K562 (cell line): ENCODE measurements around the gene SLCO2B1. TPM values are rescaled to one million over a fixed set of nuclear protein-coding genes. Genes with fewer than 3 reads are reported as not detected.

Source experiments
- ATAC-seq: fragments of 200-7000 bp; cut with Tn5 transposase; 3 replicates; pipeline ENCODE4 v1.9.1; 2020; ENCODE audit warnings: moderate library complexity
- BruUV-seq: library from RNA; stranded (reverse); fragments of 400-500 nt; replicated peaks from 2 replicates; lab custom pipeline; 2021; lab: Mats Ljungman, UMichigan
- CTCF ChIA-PET: fragments of 300-600 bp; formaldehyde crosslinking; extraction: SDS; loops from one replicate; lab custom pipeline; 2021; ENCODE audit warnings: low intra/inter-chr PET ratio; lab: Yijun Ruan, JAX
- POLR2A ChIA-PET: fragments of 300-600, 350-650 bp; sonication (Branson Sonifier 250); formaldehyde crosslinking; extraction: SDS; loops from one replicate; lab custom pipeline; 2021; ENCODE audit warnings: antibody characterized with exemption, inconsistent platforms; lab: Yijun Ruan, JAX
- DNase-seq, 4 experiments: peaks; one replicate each; pipeline versions ENCODE4 v3.0.0 to v3.0.0-alpha.2; 2011 to 2018; ENCODE audit warnings: low spot score in 3 of 4, mixed read lengths in 3 of 4; ENCODE audit errors: extremely low read depth in 1 of 4
- FAIRE-seq: peaks from 2 replicates; lab custom pipeline; 2011; peaks lifted over from hg19 to GRCh38; lab: Jason Lieb, UNC
- H2AFZ ChIP-seq: 2 replicates; pipeline ENCODE4 v1.6.0; 2011; ENCODE audit warnings: low read depth, low read length, control low read depth, inconsistent platforms
- H3K27ac ChIP-seq: fragments of 200-600 bp; 3 replicates; pipeline ENCODE4 v1.8.0; 2011; ENCODE audit warnings: low read depth, mild to moderate bottlenecking, control low read depth, inconsistent platforms, low read length, moderate library complexity, mixed read lengths; ENCODE audit errors: extremely low read depth
- H3K27me3 ChIP-seq, 2 experiments: fragments of 300-600 bp in 1 of 2; 2 replicates in 1 of 2; 3 replicates in 1 of 2; pipeline versions ENCODE4 v1.6.0 to v1.8.0; 2011; ENCODE audit warnings: inconsistent platforms in 2 of 2, low read length in 2 of 2, mild to moderate bottlenecking in 1 of 2, mixed read lengths in 1 of 2, moderate library complexity in 1 of 2; ENCODE audit not compliant: control insufficient read depth in 2 of 2, insufficient read depth in 2 of 2
- H3K36me3 ChIP-seq: fragments of 300-600 bp; 3 replicates; pipeline ENCODE4 v1.8.0; 2011; ENCODE audit warnings: mild to moderate bottlenecking, low read length, inconsistent platforms; ENCODE audit not compliant: control insufficient read depth, insufficient read depth
- H3K4me1 ChIP-seq, 2 experiments: fragments of 200-600 bp in 1 of 2; replicated peaks in 1 of 2; 2 replicates in 1 of 2; 3 replicates in 1 of 2; pipeline versions ENCODE4 v1.5.1 to v1.8.0; 2011; ENCODE audit warnings: inconsistent platforms in 2 of 2, low read length in 2 of 2, mild to moderate bottlenecking in 1 of 2, mixed read lengths in 1 of 2, moderate library complexity in 1 of 2; ENCODE audit not compliant: control insufficient read depth in 2 of 2, insufficient read depth in 2 of 2
- H3K4me2 ChIP-seq: 2 replicates; pipeline ENCODE4 v1.6.1; 2011; ENCODE audit warnings: low read length, control low read depth, inconsistent platforms, mixed read lengths; ENCODE audit not compliant: insufficient read depth
- H3K4me3 ChIP-seq: fragments of 200-600 bp; sonication (generic), shearing (Covaris generic); 2 replicates; pipeline ENCODE4 v1.5.1; 2016; ENCODE audit warnings: control low read depth, inconsistent platforms
- H3K79me2 ChIP-seq: fragments of 200-600 bp; 3 replicates; pipeline ENCODE4 v1.8.0; 2011; ENCODE audit warnings: low read length, inconsistent platforms; ENCODE audit not compliant: control insufficient read depth, insufficient read depth
- H3K9ac ChIP-seq, 2 experiments: 2 replicates each; pipeline versions ENCODE4 v1.6.0 to v1.6.1; 2011; ENCODE audit warnings: low read depth in 2 of 2, low read length in 2 of 2, control low read depth in 1 of 2, inconsistent platforms in 1 of 2, mild to moderate bottlenecking in 1 of 2, mixed read lengths in 1 of 2; ENCODE audit not compliant: insufficient read depth in 1 of 2
- H3K9me1 ChIP-seq: one replicate; pipeline ENCODE4 v1.6.0; 2011; ENCODE audit warnings: inconsistent platforms, mild to moderate bottlenecking, low read length, moderate library complexity; ENCODE audit not compliant: control insufficient read depth, insufficient read depth
- H3K9me3 ChIP-seq: replicated peaks from 2 replicates; pipeline ENCODE4 v1.5.1; 2011; ENCODE audit warnings: low read depth, low read length, inconsistent platforms; ENCODE audit not compliant: control insufficient read depth, insufficient read depth
- H4K20me1 ChIP-seq: replicated peaks from 2 replicates; pipeline ENCODE4 v1.6.1; 2011; ENCODE audit warnings: low read length, inconsistent platforms, mixed read lengths; ENCODE audit not compliant: control insufficient read depth, insufficient read depth
- HNRNPH1 ChIP-seq: fragments of 200-400 bp; formaldehyde crosslinking; optimal IDR thresholded peaks from 2 replicates; pipeline ENCODE3; 2017; ENCODE audit warnings: low read depth, mild to moderate bottlenecking, low read length, moderate library complexity
- MEF2A ChIP-seq: IDR thresholded peaks from 2 replicates; pipeline ENCODE4 v1.6.1; 2011; ENCODE audit warnings: low read depth, mild to moderate bottlenecking, low read length, moderate library complexity; ENCODE audit not compliant: control insufficient read depth
- MTA3 ChIP-seq: fragments of 450-650 bp; formaldehyde crosslinking; IDR thresholded peaks from 2 replicates; pipeline ENCODE4 v1.6.1; 2017; ENCODE audit warnings: mild to moderate bottlenecking, borderline replicate concordance
- MXI1 ChIP-seq: IDR thresholded peaks from 2 replicates; pipeline ENCODE4 v1.6.1; 2011; ENCODE audit warnings: low read depth, mild to moderate bottlenecking, improper control_type of control experiment, low read length
- NFIC ChIP-seq: fragments of 450-650 bp; IDR thresholded peaks from 2 replicates; pipeline ENCODE4 v1.6.1; 2017; ENCODE audit warnings: mild to moderate bottlenecking, inconsistent platforms
- SRSF3 ChIP-seq: fragments of 200-400 bp; formaldehyde crosslinking; IDR thresholded peaks from 2 replicates; pipeline ENCODE4 v1.6.1; 2016; ENCODE audit warnings: mild to moderate bottlenecking, low read length, moderate library complexity; ENCODE audit not compliant: insufficient read depth
- TRIM24 ChIP-seq, 2 experiments: fragments of 450-650 bp; IDR thresholded peaks; 2 replicates each; pipeline ENCODE4 v1.6.1; 2016
- ZNF316 ChIP-seq: fragments of 450-650 bp; IDR thresholded peaks from 2 replicates; pipeline ENCODE4 v1.6.1; 2016
- ZNF398 ChIP-seq: fragments of 250-450 bp; sonication (Bioruptor Pico); IDR thresholded peaks from 2 replicates; pipeline ENCODE4 v1.8.0; 2021; ENCODE audit warnings: moderate library complexity, mild to moderate bottlenecking, inconsistent platforms
- WGBS: fragments of 100-300 bp; shearing (Covaris generic); methylation state at CpG from one replicate; pipeline ENCODE4 v1.1.6; 2016; ENCODE audit warnings: low coverage, mixed read lengths; ENCODE audit not compliant: insufficient coverage; ENCODE audit errors: missing lambda C conversion rate; 5-methylcytosine and 5-hydroxymethylcytosine counted together
- in situ Hi-C: fragments of 300-500 bp; cut with MboI; formaldehyde crosslinking; loops from 4 replicates; pipeline ENCODE4 v1.15.0; 2018; ENCODE audit warnings: inconsistent platforms, mixed read lengths
- intact Hi-C: fragments of 100-400 bp; cut with micrococcal nuclease; formaldehyde crosslinking; loops from 2 replicates; pipeline ENCODE4 v1.14.2; 2022
- polyA plus RNA-seq, 8 experiments: library from polyadenylated mRNA; depleted of rRNA in 4 of 8; stranded (reverse) in 5 of 8; unstranded in 3 of 8; fragments of >200 nt; fragmentation: Nextera tagmentation in 2 of 8; fragmentation: Illumina TruSeq in 1 of 8; extraction: Ambion mirVana in 2 of 8; extraction: Trizol in 1 of 8; gene quantifications; 2 replicates each; pipeline versions ENCODE4 v1.2.1 to v1.2.3, GENCODE V29; 2011 to 2014; ENCODE audit warnings: inconsistent platforms in 1 of 8, missing spikeins in 1 of 8
- total RNA-seq, 7 experiments: library from RNA; depleted of rRNA in 6 of 7; stranded (reverse); fragments of >200 nt in 6 of 7; fragmentation: Illumina TruSeq in 2 of 7; extraction: Trizol in 2 of 7; gene quantifications; 2 replicates each; pipeline versions ENCODE4 v1.2.1 to v1.2.3, GENCODE V29; 2011 to 2021; ENCODE audit warnings: low replicate concordance in 1 of 7

Gene SLCO2B1
- total and polyA plus RNA-seq, 9 of the 15 experiments (the other 6 are each of a cell fraction or from before 2014, with no cell fraction given), result 0.70 to 14.7 (median 7.6) TPM

DNA sequence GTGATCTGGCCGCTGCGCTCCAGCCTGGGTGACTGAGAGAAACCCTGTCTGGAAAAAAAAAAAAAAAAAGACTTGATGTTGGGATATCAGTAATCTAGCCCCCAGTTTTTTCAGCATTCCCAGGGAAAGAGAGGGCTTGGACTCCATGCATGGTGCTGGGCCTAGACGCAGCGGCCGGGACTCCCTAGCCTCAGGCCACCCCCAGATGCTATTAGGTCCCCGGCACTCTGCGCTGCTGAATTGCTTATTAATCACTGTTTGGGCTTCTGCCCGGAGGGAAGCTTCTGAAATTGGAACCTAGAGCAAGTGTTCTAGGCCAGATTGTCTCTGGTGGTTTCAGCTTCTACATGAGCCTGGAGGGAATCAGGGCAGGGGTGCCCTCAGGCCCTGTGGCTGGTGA is 39.0 kb downstream of the SLCO2B1 start:
- no peaks in the 10 kb centered on the region for H4K20me1 ChIP-seq
- H3K36me3 ChIP-seq, result no peaks in the 10 kb centered on the region
- ChIA-PET CTCF (no interaction called here), POLR2A (interaction anchor here (0.6 to 1.7 kb wide), 5 partner anchors 12 to 230 kb away, joined by 3 to 4 read pairs (median 3); no protein-coding TSS in a partner anchor)
- no peaks in the 10 kb centered on the region for H3K9me1 ChIP-seq
- H3K9me3 ChIP-seq, result no peaks in the 10 kb centered on the region
- H3K27me3 ChIP-seq, result no peaks in the 10 kb centered on the region
- H3K9ac ChIP-seq, result no peak overlapping the region
- 75% methylated on average over 7 of the region's 8 CpGs for WGBS
- H3K4me1 ChIP-seq, result no peaks in the 10 kb centered on the region
- H3K4me3 ChIP-seq, result no peak overlapping the region
- ATAC-seq (no peak), FAIRE-seq (no peak), DNase-seq (no peak)
- in situ Hi-C loops (no loop called here), intact Hi-C loops (no loop called here)
- H2AFZ ChIP-seq, result no peak overlapping the region
- H3K4me2 ChIP-seq, result no peak overlapping the region
- no peaks in the 10 kb centered on the region for H3K79me2 ChIP-seq
- H3K27ac ChIP-seq, result no peak overlapping the region
- TF ChIP-seq TRIM24 (IDR thresholded peaks at IDR 0.05) (no peak), MTA3 (no peak)
- no TSS peak for BruUV-seq

DNA sequence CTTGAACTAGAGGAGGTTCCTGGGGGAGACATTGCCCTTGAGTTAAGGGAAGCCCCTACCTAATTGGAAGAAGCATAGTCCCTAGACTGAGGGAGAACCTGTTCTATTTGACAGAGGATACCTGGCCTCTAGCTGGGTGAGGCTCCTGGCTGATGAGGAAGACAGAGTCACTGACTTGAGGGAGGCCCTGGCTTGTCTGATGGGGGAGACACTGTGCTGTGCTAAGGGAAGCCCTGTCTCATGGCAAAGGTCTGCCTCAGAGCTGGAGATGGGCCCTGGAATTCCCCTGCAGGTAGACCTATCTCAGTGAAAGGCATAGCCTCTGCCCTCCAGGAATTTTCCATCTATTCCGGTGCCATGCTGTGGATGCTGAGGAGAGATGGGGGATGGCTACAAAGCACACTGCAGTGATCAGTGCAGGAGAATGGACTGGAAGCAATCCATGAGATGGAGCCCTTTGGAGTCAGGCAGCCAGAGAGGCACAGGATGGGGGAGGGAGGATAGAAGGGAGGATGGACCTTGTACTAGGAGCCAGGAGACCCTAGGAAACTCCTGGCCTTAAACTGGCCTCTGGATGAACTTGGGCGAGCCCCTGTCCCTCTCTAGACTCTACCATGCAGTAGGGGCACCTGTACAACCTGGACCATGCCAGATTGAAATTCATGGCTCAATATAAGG is 39.9 kb downstream of the SLCO2B1 start:
- no peaks in the 10 kb centered on the region for H3K9me1 ChIP-seq
- DNase-seq, result no peak
- no peaks in the 10 kb centered on the region for H3K9me3 ChIP-seq
- H4K20me1 ChIP-seq, result no peaks in the 10 kb centered on the region
- TF ChIP-seq HNRNPH1 (no peak), ZNF316 (no peak), MEF2A (no peak), SRSF3 (no peak), MXI1 (no peak), NFIC (no peak), ZNF398 (CRISPR knock-in tag) (no peak)
- no peaks in the 10 kb centered on the region for H3K4me1 ChIP-seq
- no peak overlapping the region for H2AFZ ChIP-seq
- H3K27ac ChIP-seq, result no peak overlapping the region
- no peak overlapping the region for H3K4me3 ChIP-seq
- H3K36me3 ChIP-seq, result no peaks in the 10 kb centered on the region
- WGBS, result 19% methylated on average over 2 of the region's 2 CpGs
- POLR2A ChIA-PET, result interaction anchor here (1.0 to 1.7 kb wide), 3 partner anchors 13 to 43 kb away, joined by 3 to 4 read pairs (median 3); no protein-coding TSS in a partner anchor
- intact Hi-C loops (no loop called here), in situ Hi-C loops (no loop called here)
- no peak for FAIRE-seq
- H3K4me2 ChIP-seq, result no peak overlapping the region
- H3K79me2 ChIP-seq, result no peaks in the 10 kb centered on the region
- BruUV-seq, result no TSS peak
- H3K27me3 ChIP-seq, result no peaks in the 10 kb centered on the region
- no peak for ATAC-seq
- CTCF ChIA-PET, result no interaction called here
- H3K9ac ChIP-seq, result no peak overlapping the region
